ENCODE measurements around the gene COPS7B.

- TF ChIP-seq CTCF (IDR thresholded peaks at IDR 0.05 in 8 of 11, conservative IDR thresholded peaks at IDR 0.05 in 3 of 11) (peak in 1 of 11 experiments; percentile 14), POLR2A (IDR thresholded peaks at IDR 0.05) (peak; percentile 46 to 90 (median 73))
These were observed 5.1 kb upstream of the COPS7B start, which contains the start of gene PDE6D for GRCh38 chr2:231780909-231781797.

Data from spleen (tissue), 7 donors.